Limb (tissue), 2 donors: ENCODE measurements around the gene DDX47.
"Not testable (repeated sequence)": the region's sequence is repeated elsewhere in the genome, so short reads cannot be mapped to it uniquely, and the experiment has no call there.

ENCODE experiments used
- DNase-seq, 2 donors: peaks; one replicate each; pipeline ENCODE4 v3.0.0-alpha.2; 2016; ENCODE audit errors: extremely low spot score in 2 of 2

DDX47 gene

GRCh38 chr12:12871587-12872138, 58.5 kb downstream of the DDX47 start:
- no peak for DNase-seq

GRCh38 chr12:12872139-12872933, 59.2 kb downstream of the DDX47 start:
- no peak for DNase-seq

DNA sequence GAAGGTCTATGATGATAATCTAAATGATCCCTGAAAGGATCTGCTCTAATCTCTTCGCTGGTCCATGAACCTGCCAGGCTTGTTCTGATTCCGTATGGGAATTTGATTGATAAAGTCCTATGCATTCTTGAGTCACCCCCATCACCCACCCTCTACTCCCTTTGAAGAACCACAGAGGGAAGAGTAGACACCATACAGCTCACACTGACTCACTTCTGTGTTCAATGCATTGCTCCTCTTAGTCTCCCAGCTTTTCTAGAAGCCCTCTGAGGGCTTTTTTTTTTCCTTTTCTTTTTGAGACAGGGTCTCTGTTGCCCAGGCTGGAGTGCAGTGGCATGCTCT, 59.8 kb downstream of the DDX47 start:
- no peak for DNase-seq

GRCh38 chr12:12874029-12874428, 60.9 kb downstream of the DDX47 start:
- DNase-seq, result no peak

- not testable (repeated sequence) for DNase-seq
Measured at GRCh38 chr12:12875301-12875700, 62.2 kb downstream of the DDX47 start.

- no peak for DNase-seq
Measured at GRCh38 chr12:12877153-12877768, 64.1 kb downstream of the DDX47 start.

DNA sequence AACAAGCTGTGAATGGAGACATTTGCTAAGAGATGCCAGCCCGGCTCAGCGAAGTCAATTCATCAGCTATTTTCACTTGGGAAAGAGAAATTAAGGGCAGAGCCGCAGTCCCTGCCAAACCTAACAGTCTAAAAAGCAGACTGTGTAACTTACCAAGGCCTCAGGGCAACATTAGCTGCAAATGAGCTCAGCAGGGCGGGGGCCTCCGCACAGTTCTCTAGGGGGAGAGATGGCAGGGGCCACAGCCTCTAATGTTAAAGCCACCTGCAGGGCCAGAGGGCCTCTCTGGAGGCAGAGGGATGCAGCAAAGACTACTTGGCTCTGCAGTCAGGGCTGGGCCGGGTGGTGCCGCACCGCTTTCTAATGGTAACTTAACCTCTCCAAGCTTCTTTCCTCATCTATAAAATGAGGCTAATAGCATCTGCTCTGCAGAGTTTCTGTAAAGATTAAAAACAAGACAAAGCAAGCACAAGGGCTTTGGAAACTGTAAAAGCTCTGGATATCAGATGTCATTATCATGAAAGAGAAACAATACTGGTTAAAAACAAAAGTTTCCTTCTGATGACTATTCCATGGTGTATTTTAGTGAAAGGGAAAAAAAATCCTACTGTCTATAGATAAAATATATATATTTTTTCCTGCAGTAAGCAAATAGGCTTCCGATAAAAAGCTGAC, 64.8 kb downstream of the DDX47 start:
- no peak for DNase-seq
